ENCODE measurements around the gene CCDC167. TPM values are rescaled to one million over a fixed set of nuclear protein-coding genes. Genes with fewer than 3 reads are reported as not detected.

Gene CCDC167
- polyA plus RNA-seq, 1 donor from 2014 or later = 207 TPM

DNA sequence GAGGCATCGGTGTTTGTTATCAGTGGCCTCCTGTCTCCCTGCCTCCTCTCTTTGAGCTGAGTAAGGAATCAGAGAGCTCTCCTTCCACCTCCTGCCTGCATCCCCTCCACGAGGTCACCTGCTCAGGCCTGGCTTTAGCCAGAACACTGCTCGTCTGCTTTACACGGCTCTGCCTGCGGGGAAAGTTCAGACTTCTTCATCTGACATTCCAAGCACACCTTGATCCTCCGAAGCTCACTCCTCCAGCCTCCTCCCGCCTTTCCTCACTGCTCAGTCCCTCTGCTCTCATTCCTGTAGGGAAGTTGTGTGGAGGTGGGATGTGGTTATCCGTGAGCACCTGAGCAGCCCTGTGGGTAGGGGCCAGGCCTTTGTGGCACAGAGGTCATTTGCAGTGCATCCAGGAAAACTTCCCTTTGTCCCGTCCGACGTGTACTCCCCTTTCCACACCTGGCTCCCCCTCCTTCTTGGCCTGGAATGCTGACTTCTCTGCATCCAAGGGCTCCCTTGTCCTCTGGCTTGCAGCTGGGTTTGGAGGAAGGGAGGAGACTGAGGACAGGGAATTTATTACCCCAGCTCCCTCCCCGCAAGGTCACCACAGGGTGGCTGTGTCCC is 12.8 kb upstream of the CCDC167 start:
- TF ChIP-seq, protein P1, sequence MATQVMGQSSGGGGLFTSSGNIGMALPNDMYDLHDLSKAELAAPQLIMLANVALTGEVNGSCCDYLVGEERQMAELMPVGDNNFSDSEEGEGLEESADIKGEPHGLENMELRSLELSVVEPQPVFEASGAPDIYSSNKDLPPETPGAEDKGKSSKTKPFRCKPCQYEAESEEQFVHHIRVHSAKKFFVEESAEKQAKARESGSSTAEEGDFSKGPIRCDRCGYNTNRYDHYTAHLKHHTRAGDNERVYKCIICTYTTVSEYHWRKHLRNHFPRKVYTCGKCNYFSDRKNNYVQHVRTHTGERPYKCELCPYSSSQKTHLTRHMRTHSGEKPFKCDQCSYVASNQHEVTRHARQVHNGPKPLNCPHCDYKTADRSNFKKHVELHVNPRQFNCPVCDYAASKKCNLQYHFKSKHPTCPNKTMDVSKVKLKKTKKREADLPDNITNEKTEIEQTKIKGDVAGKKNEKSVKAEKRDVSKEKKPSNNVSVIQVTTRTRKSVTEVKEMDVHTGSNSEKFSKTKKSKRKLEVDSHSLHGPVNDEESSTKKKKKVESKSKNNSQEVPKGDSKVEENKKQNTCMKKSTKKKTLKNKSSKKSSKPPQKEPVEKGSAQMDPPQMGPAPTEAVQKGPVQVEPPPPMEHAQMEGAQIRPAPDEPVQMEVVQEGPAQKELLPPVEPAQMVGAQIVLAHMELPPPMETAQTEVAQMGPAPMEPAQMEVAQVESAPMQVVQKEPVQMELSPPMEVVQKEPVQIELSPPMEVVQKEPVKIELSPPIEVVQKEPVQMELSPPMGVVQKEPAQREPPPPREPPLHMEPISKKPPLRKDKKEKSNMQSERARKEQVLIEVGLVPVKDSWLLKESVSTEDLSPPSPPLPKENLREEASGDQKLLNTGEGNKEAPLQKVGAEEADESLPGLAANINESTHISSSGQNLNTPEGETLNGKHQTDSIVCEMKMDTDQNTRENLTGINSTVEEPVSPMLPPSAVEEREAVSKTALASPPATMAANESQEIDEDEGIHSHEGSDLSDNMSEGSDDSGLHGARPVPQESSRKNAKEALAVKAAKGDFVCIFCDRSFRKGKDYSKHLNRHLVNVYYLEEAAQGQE (IDR thresholded peaks at IDR 0.05; ENCODE audit: borderline replicate concordance) = peak; percentile 50
- no peak for TF ChIP-seq SMC3 (conservative IDR thresholded peaks at IDR 0.05; ENCODE audit: poor library complexity)
- no peak for TF ChIP-seq EZH2 (IDR thresholded peaks at IDR 0.05; ENCODE audit: borderline replicate concordance, insufficient read depth, low read length, poor library complexity, severe bottlenecking)
- no peak for TF ChIP-seq RAD21 (conservative IDR thresholded peaks at IDR 0.05)
- Histone ChIP-seq H3K9ac (ENCODE audit: low read length) (peak overlapping the region; percentile 13), H3K36me3 (ENCODE audit: insufficient read depth, low read length) (no peaks in the 10 kb centered on the region), H3F3A (ENCODE audit: insufficient read depth, low read length, poor library complexity, severe bottlenecking) (no peaks in the 10 kb centered on the region), H4K20me1 (ENCODE audit: insufficient read depth) (no peaks in the 10 kb centered on the region), H3K9me2 (ENCODE audit: insufficient read depth, low read length) (no peaks in the 10 kb centered on the region), H3K9me3 (ENCODE audit: low read length) (no peaks in the 10 kb centered on the region), H3K4me2 (ENCODE audit: low read length) (no peak overlapping the region), H3K79me2 (replicated peaks; ENCODE audit: insufficient read depth, low read length) (no peaks in the 10 kb centered on the region), H3K27me3 (ENCODE audit: insufficient read depth, low read depth, low read length) (no peaks in the 10 kb centered on the region), H2AFZ (ENCODE audit: low read depth, low read length) (no peak overlapping the region), H3K4me3 (ENCODE audit: low read length) (no peak overlapping the region), H3K27ac (ENCODE audit: low read length) (no peak overlapping the region)

DNA sequence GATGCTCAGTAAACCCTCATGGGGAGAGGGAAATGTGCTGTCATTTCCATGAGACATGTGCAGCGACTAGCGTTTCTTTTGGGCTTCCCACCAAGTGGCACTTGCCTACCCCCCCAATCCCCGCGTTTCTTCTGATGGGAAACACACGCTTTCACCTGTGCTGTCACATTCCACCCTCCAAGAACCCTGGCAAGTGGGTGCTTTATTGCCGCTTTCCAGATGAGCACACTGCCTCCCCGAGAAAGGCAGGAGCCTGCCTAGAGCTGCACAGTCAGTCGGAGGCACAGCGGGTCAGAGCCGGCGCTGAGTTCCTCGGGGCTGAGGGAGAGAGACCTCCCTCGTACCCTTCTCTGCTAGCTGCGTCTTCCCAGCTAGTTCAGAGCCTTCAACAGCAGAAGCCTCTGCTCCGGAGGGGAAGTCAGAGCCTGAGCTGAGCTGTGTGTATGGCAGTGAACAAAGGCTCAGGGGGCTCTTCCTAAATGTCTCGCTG is 12.3 kb upstream of the CCDC167 start:
- TF ChIP-seq, protein P1 (IDR thresholded peaks at IDR 0.05; ENCODE audit: borderline replicate concordance) = no peak
- TF ChIP-seq SMC3 (conservative IDR thresholded peaks at IDR 0.05; ENCODE audit: poor library complexity) (no peak), RAD21 (conservative IDR thresholded peaks at IDR 0.05) (no peak), POLR2AphosphoS5 (IDR thresholded peaks at IDR 0.05) (no peak), EZH2 (IDR thresholded peaks at IDR 0.05; ENCODE audit: borderline replicate concordance, insufficient read depth, low read length, poor library complexity, severe bottlenecking) (no peak), EP300 (conservative IDR thresholded peaks at IDR 0.05; ENCODE audit: poor library complexity, severe bottlenecking) (no peak), MXI1 (conservative IDR thresholded peaks at IDR 0.05; ENCODE audit: poor library complexity, severe bottlenecking) (no peak), TAF1 (IDR thresholded peaks at IDR 0.05; ENCODE audit: low read depth) (no peak)
- TF ChIP-seq, protein P2, sequence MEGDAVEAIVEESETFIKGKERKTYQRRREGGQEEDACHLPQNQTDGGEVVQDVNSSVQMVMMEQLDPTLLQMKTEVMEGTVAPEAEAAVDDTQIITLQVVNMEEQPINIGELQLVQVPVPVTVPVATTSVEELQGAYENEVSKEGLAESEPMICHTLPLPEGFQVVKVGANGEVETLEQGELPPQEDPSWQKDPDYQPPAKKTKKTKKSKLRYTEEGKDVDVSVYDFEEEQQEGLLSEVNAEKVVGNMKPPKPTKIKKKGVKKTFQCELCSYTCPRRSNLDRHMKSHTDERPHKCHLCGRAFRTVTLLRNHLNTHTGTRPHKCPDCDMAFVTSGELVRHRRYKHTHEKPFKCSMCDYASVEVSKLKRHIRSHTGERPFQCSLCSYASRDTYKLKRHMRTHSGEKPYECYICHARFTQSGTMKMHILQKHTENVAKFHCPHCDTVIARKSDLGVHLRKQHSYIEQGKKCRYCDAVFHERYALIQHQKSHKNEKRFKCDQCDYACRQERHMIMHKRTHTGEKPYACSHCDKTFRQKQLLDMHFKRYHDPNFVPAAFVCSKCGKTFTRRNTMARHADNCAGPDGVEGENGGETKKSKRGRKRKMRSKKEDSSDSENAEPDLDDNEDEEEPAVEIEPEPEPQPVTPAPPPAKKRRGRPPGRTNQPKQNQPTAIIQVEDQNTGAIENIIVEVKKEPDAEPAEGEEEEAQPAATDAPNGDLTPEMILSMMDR (IDR thresholded peaks at IDR 0.05; ENCODE audit: poor library complexity, severe bottlenecking) = no peak
- Histone ChIP-seq H4K20me1 (ENCODE audit: insufficient read depth) (no peaks in the 10 kb centered on the region), H3K9me3 (ENCODE audit: low read length) (no peaks in the 10 kb centered on the region), H3K27ac (ENCODE audit: low read length) (no peak overlapping the region), H3F3A (ENCODE audit: insufficient read depth, low read length, poor library complexity, severe bottlenecking) (no peaks in the 10 kb centered on the region), H3K79me2 (replicated peaks; ENCODE audit: insufficient read depth, low read length) (no peaks in the 10 kb centered on the region), H3K9ac (ENCODE audit: low read length) (peak overlapping the region; percentile 13), H3K4me3 (ENCODE audit: low read length) (no peak overlapping the region), H3K27me3 (ENCODE audit: insufficient read depth, low read depth, low read length) (no peaks in the 10 kb centered on the region), H2AFZ (ENCODE audit: low read depth, low read length) (no peak overlapping the region), H3K9me2 (ENCODE audit: insufficient read depth, low read length) (no peaks in the 10 kb centered on the region), H3K4me2 (ENCODE audit: low read length) (no peak overlapping the region), H3K36me3 (ENCODE audit: insufficient read depth, low read length) (no peaks in the 10 kb centered on the region)

All from neural cell (in vitro differentiated cells).